Endothelial cell of umbilical vein (primary cell): ENCODE measurements around the gene CMSS1. TPM values are rescaled to one million over a fixed set of nuclear protein-coding genes. Genes with fewer than 3 reads are reported as not detected.

Source experiments
- BruUV-seq: library from RNA; stranded (reverse); fragments of 400-500 nt; replicated peaks from 2 replicates; lab custom pipeline; 2021; lab: Mats Ljungman, UMichigan
- CTCF ChIA-PET: fragments of 300-600, 350-600 bp; sonication (Branson Sonifier 250); formaldehyde crosslinking; loops from one replicate; lab custom pipeline; 2021; ENCODE audit warnings: antibody characterized with exemption, inconsistent platforms; lab: Charles Lee
- POLR2A ChIA-PET: fragments of 300-600, 350-600 bp; sonication (Branson Sonifier 250); formaldehyde crosslinking; loops from one replicate; lab custom pipeline; 2021; ENCODE audit warnings: antibody characterized with exemption, inconsistent platforms; lab: Charles Lee
- DNase-seq: peaks from one replicate; pipeline ENCODE4 v3.0.0-alpha.2; 2011; ENCODE audit warnings: low read depth, low spot score
- FAIRE-seq: peaks from 2 replicates; lab custom pipeline; 2011; peaks lifted over from hg19 to GRCh38; lab: Jason Lieb, UNC
- H2AFZ ChIP-seq: 2 replicates; pipeline ENCODE4 v1.6.0; 2012; ENCODE audit warnings: low read depth, low read length, control low read depth, inconsistent platforms
- H3K27ac ChIP-seq: 2 replicates; pipeline ENCODE4 v1.5.1; 2011; ENCODE audit warnings: low read depth, mild to moderate bottlenecking, control low read depth, low read length, moderate library complexity; ENCODE audit not compliant: insufficient read depth
- H3K27me3 ChIP-seq, 2 experiments: 2 replicates each; pipeline versions ENCODE4 v1.6.0 to v1.6.1; 2011; ENCODE audit warnings: low read length in 2 of 2, mixed read lengths in 1 of 2; ENCODE audit not compliant: control insufficient read depth in 2 of 2, insufficient read depth in 2 of 2
- H3K36me3 ChIP-seq, 2 experiments: 2 replicates in 1 of 2; 3 replicates in 1 of 2; pipeline ENCODE4 v1.5.1; 2011; ENCODE audit warnings: low read length in 2 of 2, mild to moderate bottlenecking in 1 of 2, moderate library complexity in 1 of 2; ENCODE audit not compliant: control insufficient read depth in 2 of 2, insufficient read depth in 2 of 2; ENCODE audit errors: extremely low read depth in 1 of 2
- H3K4me1 ChIP-seq: 3 replicates; pipeline ENCODE4 v1.5.1; 2011; ENCODE audit warnings: mild to moderate bottlenecking, low read length; ENCODE audit not compliant: control insufficient read depth, insufficient read depth; ENCODE audit errors: extremely low read depth
- H3K4me2 ChIP-seq: 2 replicates; pipeline ENCODE4 v1.6.1; 2011; ENCODE audit warnings: low read length, control low read depth, mixed read lengths; ENCODE audit not compliant: insufficient read depth
- H3K4me3 ChIP-seq, 3 experiments: fragments of 200-600 bp in 1 of 3; sonication (generic), shearing (Covaris generic) in 1 of 3; replicated peaks in 1 of 3; 2 replicates each; pipeline ENCODE4 v1.5.1; 2011 to 2016; ENCODE audit warnings: control low read depth in 3 of 3, low read length in 3 of 3, mild to moderate bottlenecking in 2 of 3, inconsistent platforms in 1 of 3, low read depth in 1 of 3, moderate library complexity in 1 of 3; ENCODE audit not compliant: insufficient read depth in 1 of 3
- H3K79me2 ChIP-seq: 2 replicates; pipeline ENCODE4 v1.6.0; 2012; ENCODE audit warnings: low read length, inconsistent platforms; ENCODE audit not compliant: control insufficient read depth, insufficient read depth
- H3K9ac ChIP-seq: replicated peaks from 2 replicates; pipeline ENCODE3; 2011; ENCODE audit warnings: low read length, control low read depth; ENCODE audit not compliant: insufficient read depth; ENCODE audit errors: extremely low read depth
- H3K9me1 ChIP-seq: replicated peaks from 3 replicates; pipeline ENCODE4 v1.6.0; 2011; ENCODE audit warnings: mild to moderate bottlenecking, low read length; ENCODE audit not compliant: control insufficient read depth, insufficient read depth; ENCODE audit errors: extremely low read depth
- H3K9me3 ChIP-seq: replicated peaks from 2 replicates; pipeline ENCODE4 v1.5.1; 2012; ENCODE audit warnings: low read length, inconsistent platforms; ENCODE audit not compliant: control insufficient read depth, insufficient read depth
- H4K20me1 ChIP-seq: replicated peaks from 2 replicates; pipeline ENCODE3; 2011; ENCODE audit warnings: mild to moderate bottlenecking, low read length; ENCODE audit not compliant: control insufficient read depth, insufficient read depth; ENCODE audit errors: extremely low read depth
- EZH2 ChIP-seq: IDR thresholded peaks from 2 replicates; pipeline ENCODE4 v1.6.1; 2012; ENCODE audit warnings: borderline replicate concordance, low read depth, mild to moderate bottlenecking, moderate library complexity, low read length, inconsistent platforms; ENCODE audit not compliant: severe bottlenecking
- FOS ChIP-seq: IDR thresholded peaks from 2 replicates; pipeline ENCODE4 v1.6.1; 2011; ENCODE audit warnings: mild to moderate bottlenecking, low read length, moderate library complexity, borderline replicate concordance; ENCODE audit not compliant: insufficient read depth
- GATA2 ChIP-seq: IDR thresholded peaks from 2 replicates; pipeline ENCODE4 v1.7.0; 2011; ENCODE audit warnings: low read depth, mild to moderate bottlenecking, moderate library complexity, mixed read lengths, low read length; ENCODE audit not compliant: insufficient read length, insufficient read depth
- JUN ChIP-seq: IDR thresholded peaks from 2 replicates; pipeline ENCODE4 v1.6.1; 2011; ENCODE audit warnings: borderline replicate concordance, low read depth; ENCODE audit not compliant: insufficient read length, insufficient read depth
- MYC ChIP-seq: IDR thresholded peaks from one replicate; pipeline ENCODE4 v1.6.1; 2011; ENCODE audit warnings: mild to moderate bottlenecking, low read depth, low read length
- POLR2A ChIP-seq: IDR thresholded peaks from 2 replicates; pipeline ENCODE4 v1.6.1; 2012; ENCODE audit warnings: low read depth, mild to moderate bottlenecking, control low read depth, low read length
- POLR2AphosphoS5 ChIP-seq: IDR thresholded peaks from 2 replicates; pipeline ENCODE4 v1.6.1; 2012; ENCODE audit warnings: low read depth, mild to moderate bottlenecking, control low read depth, low read length, moderate library complexity; ENCODE audit not compliant: insufficient read depth
- dilution Hi-C: fragments of 300-500 bp; cut with MboI; formaldehyde crosslinking; loops from one replicate; pipeline ENCODE4 v1.15.0; 2019; ENCODE audit warnings: low sequenced_read_pairs; ENCODE audit not compliant: extremely low pct_ligation_motif_present
- intact Hi-C: fragments of 100-400 bp; cut with micrococcal nuclease; formaldehyde crosslinking; loops from one replicate; pipeline ENCODE4 v1.10.0; 2022
- polyA plus RNA-seq, 4 experiments: library from polyadenylated mRNA; depleted of rRNA in 3 of 4; stranded (reverse) in 3 of 4; unstranded in 1 of 4; fragments of >200 nt; gene quantifications; 2 replicates each; pipeline versions ENCODE4 v1.2.1 to v1.2.3, GENCODE V29; 2011 to 2012; ENCODE audit warnings: missing spikeins in 1 of 4
- total RNA-seq: library from RNA; stranded (reverse); gene quantifications from 2 replicates; pipeline ENCODE4 v1.2.3, GENCODE V29; 2021
- TF ChIP-seq, protein P1 (sequence below): IDR thresholded peaks from 2 replicates; pipeline ENCODE4 v1.6.1; 2011; ENCODE audit not compliant: insufficient read depth, insufficient read length
- TF ChIP-seq, protein P2 (sequence below), 2 donors: IDR thresholded peaks; 1 replicate in 1 of 2; 2 replicates in 1 of 2; pipeline ENCODE4 v1.5.1; 2011; ENCODE audit warnings: low read length in 2 of 2, mild to moderate bottlenecking in 2 of 2, moderate library complexity in 2 of 2, control low read depth in 1 of 2, inconsistent platforms in 1 of 2, low read depth in 1 of 2; ENCODE audit not compliant: insufficient read depth in 1 of 2; ENCODE audit errors: extremely low read depth in 1 of 2

Gene CMSS1
- total and polyA plus RNA-seq, 2 donors (not counting 3 experiments of a cell fraction or from before 2014, with no cell fraction given) = 9.7 to 60.6 TPM

DNA sequence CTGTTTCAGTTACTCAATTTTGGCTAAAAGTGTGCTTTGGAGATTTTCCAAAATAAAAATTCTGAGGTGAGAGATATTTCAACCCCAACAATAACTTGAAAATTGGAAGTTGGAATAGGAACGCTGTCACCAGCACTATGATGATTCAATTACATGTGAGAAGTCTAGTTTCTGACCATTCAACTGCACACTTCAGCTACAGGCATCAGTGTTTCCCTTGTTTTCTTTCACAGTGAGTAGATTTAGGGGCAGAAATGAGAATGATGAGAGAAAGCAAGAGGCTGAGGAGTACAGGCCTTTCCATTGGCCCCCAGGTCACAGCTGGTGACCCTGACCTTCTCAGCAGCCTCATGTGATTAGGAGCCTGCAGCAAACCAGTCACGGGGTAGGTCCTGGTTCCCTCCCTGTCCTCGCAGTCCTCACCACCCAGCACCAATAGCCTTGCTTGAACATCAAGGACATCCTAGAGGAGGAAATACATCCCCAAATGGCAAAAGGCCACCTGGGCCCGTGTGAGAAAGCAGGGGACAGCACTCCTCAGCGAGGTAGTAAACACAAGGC lies 306.6 kb downstream of the CMSS1 start:
- Histone ChIP-seq H3K9ac (no peak overlapping the region), H3K4me2 (no peak overlapping the region), H3K36me3 (no peaks in the 10 kb centered on the region), H3K4me3 (no peak overlapping the region), H3K9me1 (no peaks in the 10 kb centered on the region), H3K79me2 (no peaks in the 10 kb centered on the region), H3K27ac (no peak overlapping the region), H3K4me1 (peaks cover 18% of the 10 kb centered on the region), H4K20me1 (no peaks in the 10 kb centered on the region), H3K27me3 (no peaks in the 10 kb centered on the region), H3K9me3 (no peaks in the 10 kb centered on the region), H2AFZ (no peak overlapping the region)
- DNase-seq (no peak), FAIRE-seq (no peak)
- no TSS peak for BruUV-seq
- TF ChIP-seq GATA2 (no peak), POLR2AphosphoS5 (no peak), FOS (no peak), POLR2A (no peak), MYC (no peak), EZH2 (no peak), JUN (no peak)
- TF ChIP-seq, protein P1, sequence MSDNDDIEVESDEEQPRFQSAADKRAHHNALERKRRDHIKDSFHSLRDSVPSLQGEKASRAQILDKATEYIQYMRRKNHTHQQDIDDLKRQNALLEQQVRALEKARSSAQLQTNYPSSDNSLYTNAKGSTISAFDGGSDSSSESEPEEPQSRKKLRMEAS = no peak
- TF ChIP-seq, protein P2, sequence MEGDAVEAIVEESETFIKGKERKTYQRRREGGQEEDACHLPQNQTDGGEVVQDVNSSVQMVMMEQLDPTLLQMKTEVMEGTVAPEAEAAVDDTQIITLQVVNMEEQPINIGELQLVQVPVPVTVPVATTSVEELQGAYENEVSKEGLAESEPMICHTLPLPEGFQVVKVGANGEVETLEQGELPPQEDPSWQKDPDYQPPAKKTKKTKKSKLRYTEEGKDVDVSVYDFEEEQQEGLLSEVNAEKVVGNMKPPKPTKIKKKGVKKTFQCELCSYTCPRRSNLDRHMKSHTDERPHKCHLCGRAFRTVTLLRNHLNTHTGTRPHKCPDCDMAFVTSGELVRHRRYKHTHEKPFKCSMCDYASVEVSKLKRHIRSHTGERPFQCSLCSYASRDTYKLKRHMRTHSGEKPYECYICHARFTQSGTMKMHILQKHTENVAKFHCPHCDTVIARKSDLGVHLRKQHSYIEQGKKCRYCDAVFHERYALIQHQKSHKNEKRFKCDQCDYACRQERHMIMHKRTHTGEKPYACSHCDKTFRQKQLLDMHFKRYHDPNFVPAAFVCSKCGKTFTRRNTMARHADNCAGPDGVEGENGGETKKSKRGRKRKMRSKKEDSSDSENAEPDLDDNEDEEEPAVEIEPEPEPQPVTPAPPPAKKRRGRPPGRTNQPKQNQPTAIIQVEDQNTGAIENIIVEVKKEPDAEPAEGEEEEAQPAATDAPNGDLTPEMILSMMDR (IDR thresholded peaks at IDR 0.05; ENCODE audit: extremely low read depth in 1 of 2, insufficient read depth in 1 of 2, low read depth in 1 of 2, low read length in 2 of 2) = no peak
- POLR2A ChIA-PET = no interaction called here
- CTCF ChIA-PET = interaction anchor here (1.1 to 1.7 kb wide), 2 partner anchors 17 to 55 kb away, joined by 3 to 5 read pairs; no protein-coding TSS in a partner anchor
- dilution Hi-C loops (no loop called here), intact Hi-C loops (loop anchor here (2.0 kb wide), 1 partner anchor 17 kb away; no protein-coding TSS in a partner anchor)
